Sigmoid colon (tissue), 7 donors: ENCODE measurements around the gene PPARA. TPM values are rescaled to one million over a fixed set of nuclear protein-coding genes. Genes with fewer than 3 reads are reported as not detected.

Experiments
- DNase-seq: peaks from one replicate; pipeline ENCODE4 v3.0.0-alpha.2; 2019
- H3K27ac ChIP-seq, 4 donors: fragments of 200-600 bp; sonication (generic); one replicate each; pipeline ENCODE4 v1.5.1; 2016 to 2019; ENCODE audit warnings: mild to moderate bottlenecking in 1 of 4
- H3K27me3 ChIP-seq, 3 donors: fragments of 200-600 bp; sonication (generic); one replicate each; pipeline ENCODE4 v1.5.1; 2019; ENCODE audit warnings: mild to moderate bottlenecking in 1 of 3
- H3K36me3 ChIP-seq, 4 donors: fragments of 200-600 bp; sonication (generic); one replicate each; pipeline ENCODE4 v1.5.1; 2016 to 2019
- H3K4me1 ChIP-seq, 4 donors: fragments of 200-600 bp; sonication (generic); one replicate each; pipeline ENCODE4 v1.5.1; 2017 to 2019
- H3K4me3 ChIP-seq, 4 donors: fragments of 200-600 bp; sonication (generic); one replicate each; pipeline ENCODE4 v1.5.1; 2017 to 2019; ENCODE audit warnings: mild to moderate bottlenecking in 2 of 4, moderate library complexity in 1 of 4
- H3K9me3 ChIP-seq, 4 donors: fragments of 200-600 bp in 3 of 4; sonication (generic) in 3 of 4; one replicate each; pipeline versions ENCODE4 v1.5.1 to v1.6.1; 2013 to 2019
- CTCF ChIP-seq, 4 experiments: fragments of 450-650 bp in 3 of 4; fragments of 200-600 bp in 1 of 4; IDR thresholded peaks; one replicate each; pipeline ENCODE4 v1.5.1; 2016 to 2019; ENCODE audit warnings: antibody characterized with exemption in 4 of 4, mild to moderate bottlenecking in 3 of 4, moderate library complexity in 2 of 4
- EP300 ChIP-seq, 4 donors: sonication (generic); formaldehyde crosslinking; IDR thresholded peaks; one replicate each; pipeline ENCODE4 v1.6.1; 2017; ENCODE audit warnings: antibody characterized with exemption in 4 of 4
- POLR2A ChIP-seq, 2 donors: fragments of 450-650 bp; IDR thresholded peaks; one replicate each; pipeline ENCODE4 v1.6.1; 2016; ENCODE audit warnings: antibody characterized with exemption in 2 of 2, mild to moderate bottlenecking in 2 of 2, moderate library complexity in 2 of 2
- POLR2AphosphoS5 ChIP-seq, 4 donors: sonication (generic); formaldehyde crosslinking; IDR thresholded peaks; one replicate each; pipeline ENCODE4 v1.6.1; 2017; ENCODE audit warnings: antibody characterized with exemption in 4 of 4
- WGBS, 2 donors: extraction: QIAGEN DNeasy Blood & Tissue Kit; methylation state at CpG; one replicate each; pipeline ENCODE4 v1.1.7; 2013; 5-methylcytosine and 5-hydroxymethylcytosine counted together
- intact Hi-C: fragments of 100-400 bp; cut with DNase I; formaldehyde crosslinking; loops from one replicate; pipeline ENCODE4 v1.15.1; 2023
- polyA plus RNA-seq, 3 donors: library from polyadenylated mRNA; stranded (reverse); fragments of 200-250 nt; gene quantifications; one replicate each; pipeline ENCODE4 v1.2.3, GENCODE V29; 2013
- total RNA-seq, 4 donors: library from RNA; depleted of rRNA; stranded (reverse); fragments of >200 nt; gene quantifications; one replicate each; pipeline ENCODE4 v1.1.0, GENCODE V29; 2016
- donor health status: healthy with polysubstance abuse.
- donor health status: Bipolar disorder and iron deficiency.
- donor health status: healthy.

The PPARA gene
- total and polyA plus RNA-seq, 7 donors, result 7.8 to 22.7 (median 20.1) TPM

- intact Hi-C loops, result loop anchor here (2.0 to 10.0 kb wide), 2 partner anchors 79 to 441 kb away; partner anchors contain the start of gene ATXN10
- Histone ChIP-seq H3K4me1 (peaks cover 0 to 80% (median 73%) of the 10 kb centered on the region in 4 donors), H3K9me3 (no peaks in the 10 kb centered on the region), H3K36me3 (peaks cover 6 to 26% (median 13%) of the 10 kb centered on the region in 4 donors), H3K27me3 (no peaks in the 10 kb centered on the region), H3K4me3 (no peak overlapping the region), H3K27ac (peak overlapping the region; percentile 75 to 92 (median 86))
- no peak for TF ChIP-seq CTCF (IDR thresholded peaks at IDR 0.05)
- TF ChIP-seq POLR2AphosphoS5 (IDR thresholded peaks at IDR 0.05), result peak in 1 of 4 donors; percentile 7
- DNase-seq, result no peak
- WGBS, 2 donors, result 43 to 79% methylated on average over 4 of the region's 4 CpGs
Measured at GRCh38 chr22:46115388-46115678, 35.0 kb upstream of the PPARA start.

- DNase-seq, result no peak
- Histone ChIP-seq H3K27me3 (no peaks in the 10 kb centered on the region), H3K27ac (peak overlapping the region; percentile 75 to 92 (median 86)), H3K4me1 (peaks cover 0 to 79% (median 69%) of the 10 kb centered on the region in 4 donors), H3K36me3 (peaks cover under 1 to 21% (median 7%) of the 10 kb centered on the region in 4 donors), H3K4me3 (no peak overlapping the region), H3K9me3 (no peaks in the 10 kb centered on the region)
- intact Hi-C loops, result loop anchor here (1.0 to 10.0 kb wide), 4 partner anchors 79 to 441 kb away; partner anchors contain the start of gene ATXN10
- 23 to 69% methylated on average over 23 of the region's 23 CpGs for WGBS, 2 donors
- TF ChIP-seq CTCF (IDR thresholded peaks at IDR 0.05) (no peak), POLR2AphosphoS5 (IDR thresholded peaks at IDR 0.05) (no peak), POLR2A (IDR thresholded peaks at IDR 0.05) (no peak), EP300 (IDR thresholded peaks at IDR 0.05) (no peak)
Measured at GRCh38 chr22:46115755-46116490, 34.4 kb upstream of the PPARA start.

GRCh38 chr22:46116491-46116958 is 33.8 kb upstream of the PPARA start:
- peak overlapping the region; percentile 75 to 92 (median 86) for H3K27ac ChIP-seq
- H3K27me3 ChIP-seq, result no peaks in the 10 kb centered on the region
- peak; percentile 97 for DNase-seq
- peak; percentile 94 to 98 (median 95) for TF ChIP-seq CTCF (IDR thresholded peaks at IDR 0.05)
- peak in 3 of 4 donors; percentile 37 to 67 (median 64) for TF ChIP-seq POLR2AphosphoS5 (IDR thresholded peaks at IDR 0.05)
- TF ChIP-seq EP300 (IDR thresholded peaks at IDR 0.05), result no peak
- no peak for TF ChIP-seq POLR2A (IDR thresholded peaks at IDR 0.05)
- H3K36me3 ChIP-seq, result peaks cover 0 to 18% (median 4%) of the 10 kb centered on the region in 4 donors
- H3K4me3 ChIP-seq, result no peak overlapping the region
- intact Hi-C loops, result loop anchor here (1.0 to 10.0 kb wide), 3 partner anchors 110 to 442 kb away; partner anchors contain the start of gene ATXN10
- no peaks in the 10 kb centered on the region for H3K9me3 ChIP-seq
- 6 to 12% methylated on average over 28 of the region's 28 CpGs for WGBS, 2 donors
- H3K4me1 ChIP-seq, result peaks cover 0 to 73% (median 65%) of the 10 kb centered on the region in 4 donors

GRCh38 chr22:46117206-46118199 is 32.8 kb upstream of the PPARA start:
- Histone ChIP-seq H3K4me3 (no peak overlapping the region), H3K36me3 (peaks cover 0 to 12% (median 4%) of the 10 kb centered on the region in 4 donors), H3K4me1 (peaks cover 0 to 67% (median 58%) of the 10 kb centered on the region in 4 donors), H3K27me3 (no peaks in the 10 kb centered on the region), H3K27ac (peak overlapping the region; percentile 75 to 92 (median 86)), H3K9me3 (no peaks in the 10 kb centered on the region)
- no peak for DNase-seq
- intact Hi-C loops, result loop anchor here (2.0 to 10.0 kb wide), 2 partner anchors 123 to 443 kb away; partner anchors contain the start of gene ATXN10
- 88 to 90% methylated on average over 10 of the region's 10 CpGs for WGBS, 2 donors
- TF ChIP-seq POLR2AphosphoS5 (IDR thresholded peaks at IDR 0.05) (peak in 1 of 4 donors; percentile 14), CTCF (IDR thresholded peaks at IDR 0.05) (no peak), POLR2A (IDR thresholded peaks at IDR 0.05) (no peak), EP300 (IDR thresholded peaks at IDR 0.05) (no peak)
